K562 (cell line): ENCODE measurements around the gene UBN2. TPM values are rescaled to one million over a fixed set of nuclear protein-coding genes. Genes with fewer than 3 reads are reported as not detected.

Experiments
- BRD4 ChIP-seq: fragments of 200-600 bp; sonication (generic); IDR thresholded peaks from 2 replicates; pipeline ENCODE4 v1.6.1; 2017; ENCODE audit warnings: inconsistent platforms
- CEBPB ChIP-seq: fragments of 450-650 bp; IDR thresholded peaks from 2 replicates; pipeline ENCODE4 v1.6.1; 2016; ENCODE audit warnings: missing genetic modification characterization, missing compliant biosample characterization
- E2F6 ChIP-seq, 2 experiments: IDR thresholded peaks; 2 replicates each; pipeline ENCODE4 v1.6.1; 2011; ENCODE audit warnings: borderline replicate concordance in 1 of 2, control low read depth in 1 of 2, low read depth in 1 of 2, low read length in 1 of 2, mild to moderate bottlenecking in 1 of 2, mixed read lengths in 1 of 2, moderate library complexity in 1 of 2; ENCODE audit not compliant: insufficient read depth in 1 of 2, insufficient read length in 1 of 2, poor library complexity in 1 of 2, severe bottlenecking in 1 of 2; ENCODE audit errors: extremely low read depth in 1 of 2
- EGR1 ChIP-seq: fragments of 450-650 bp; conservative IDR thresholded peaks from 2 replicates; pipeline ENCODE4 v1.6.1; 2017; ENCODE audit warnings: mild to moderate bottlenecking
- HDAC6 ChIP-seq: IDR thresholded peaks from 2 replicates; pipeline ENCODE4 v1.6.1; 2012; ENCODE audit warnings: low read depth, mild to moderate bottlenecking, control low read depth, inconsistent platforms, low read length, moderate library complexity
- ID3 ChIP-seq, 2 experiments: fragments of 250-450 bp in 1 of 2; fragments of 450-650 bp in 1 of 2; sonication (Bioruptor Pico) in 1 of 2; IDR thresholded peaks; 2 replicates each; pipeline versions ENCODE4 v1.6.1 to v1.8.0; 2016 to 2021; ENCODE audit warnings: mild to moderate bottlenecking in 2 of 2, moderate library complexity in 2 of 2, missing compliant biosample characterization in 1 of 2, missing genetic modification characterization in 1 of 2
- NBN ChIP-seq: fragments of 450-650 bp; IDR thresholded peaks from 2 replicates; pipeline ENCODE4 v1.6.1; 2016; ENCODE audit warnings: low read depth, mild to moderate bottlenecking
- NFRKB ChIP-seq: fragments of 450-650 bp; IDR thresholded peaks from 2 replicates; pipeline ENCODE4 v1.6.1; 2016; ENCODE audit warnings: low read depth
- NKRF ChIP-seq: fragments of 450-650 bp; IDR thresholded peaks from 2 replicates; pipeline ENCODE4 v1.6.1; 2016; ENCODE audit warnings: borderline replicate concordance
- NONO ChIP-seq, 2 experiments: fragments of 200-400 bp in 1 of 2; fragments of 450-650 bp in 1 of 2; formaldehyde crosslinking in 1 of 2; IDR thresholded peaks; 2 replicates each; pipeline ENCODE4 v1.6.1; 2017; ENCODE audit warnings: low read depth in 2 of 2, mild to moderate bottlenecking in 2 of 2, moderate library complexity in 2 of 2, low read length in 1 of 2
- PHB2 ChIP-seq: fragments of 450-650 bp; IDR thresholded peaks from 2 replicates; pipeline ENCODE4 v1.6.1; 2017; ENCODE audit warnings: low read depth
- RBBP5 ChIP-seq: fragments of 200-600 bp; sonication (generic); IDR thresholded peaks from 2 replicates; pipeline ENCODE4 v1.6.1; 2012; ENCODE audit warnings: borderline replicate concordance, mild to moderate bottlenecking, low read length, control low read depth, inconsistent platforms; ENCODE audit not compliant: insufficient read depth, poor library complexity, severe bottlenecking
- RBFOX2 ChIP-seq: fragments of 200-400 bp; formaldehyde crosslinking; IDR thresholded peaks from 2 replicates; pipeline ENCODE4 v1.6.1; 2017; ENCODE audit warnings: low read depth, mild to moderate bottlenecking, low read length, moderate library complexity
- SIN3A ChIP-seq, 2 experiments: fragments of 150-350 bp in 1 of 2; IDR thresholded peaks; 2 replicates each; pipeline ENCODE4 v1.6.1; 2011 to 2016; ENCODE audit warnings: borderline replicate concordance in 2 of 2, low read depth in 2 of 2, low read length in 2 of 2, mild to moderate bottlenecking in 2 of 2, moderate library complexity in 2 of 2; ENCODE audit not compliant: control insufficient read depth in 1 of 2
- TCF7 ChIP-seq: sonication (generic); IDR thresholded peaks from 2 replicates; pipeline ENCODE4 v1.6.1; 2016; ENCODE audit warnings: antibody characterized with exemption, borderline replicate concordance
- ZNF12 ChIP-seq: sonication (generic); formaldehyde crosslinking; IDR thresholded peaks from 2 replicates; pipeline ENCODE4 v1.4.0; 2020; ENCODE audit warnings: mild to moderate bottlenecking, missing genetic modification reagents
- ZNF124 ChIP-seq: sonication (generic); formaldehyde crosslinking; IDR thresholded peaks from 2 replicates; pipeline ENCODE4 v1.8.1; 2022; ENCODE audit warnings: missing genetic modification reagents
- ZNF146 ChIP-seq: IDR thresholded peaks from one replicate; pipeline ENCODE4 v1.6.1; 2018; ENCODE audit warnings: missing compliant biosample characterization; ENCODE audit not compliant: unreplicated experiment
- ZNF224 ChIP-seq: sonication (generic); formaldehyde crosslinking; IDR thresholded peaks from 2 replicates; pipeline ENCODE4 v1.8.0; 2022; ENCODE audit warnings: mild to moderate bottlenecking, missing genetic modification reagents
- ZNF740 ChIP-seq, 3 experiments: fragments of 200-800 bp in 1 of 3; sonication (Bioruptor generic) in 1 of 3; sonication (generic) in 1 of 3; formaldehyde crosslinking in 1 of 3; IDR thresholded peaks; 2 replicates each; pipeline versions ENCODE4 v1.6.1 to v1.8.0; 2016 to 2022; ENCODE audit warnings: mild to moderate bottlenecking in 2 of 3, missing compliant biosample characterization in 2 of 3, missing genetic modification characterization in 2 of 3, missing genetic modification reagents in 1 of 3
- polyA plus RNA-seq, 8 experiments: library from polyadenylated mRNA; depleted of rRNA in 4 of 8; stranded (reverse) in 5 of 8; unstranded in 3 of 8; fragments of >200 nt; fragmentation: Nextera tagmentation in 2 of 8; fragmentation: Illumina TruSeq in 1 of 8; extraction: Ambion mirVana in 2 of 8; extraction: Trizol in 1 of 8; gene quantifications; 2 replicates each; pipeline versions ENCODE4 v1.2.1 to v1.2.3, GENCODE V29; 2011 to 2014; ENCODE audit warnings: inconsistent platforms in 1 of 8, missing spikeins in 1 of 8
- total RNA-seq, 7 experiments: library from RNA; depleted of rRNA in 6 of 7; stranded (reverse); fragments of >200 nt in 6 of 7; fragmentation: Illumina TruSeq in 2 of 7; extraction: Trizol in 2 of 7; gene quantifications; 2 replicates each; pipeline versions ENCODE4 v1.2.1 to v1.2.3, GENCODE V29; 2011 to 2021; ENCODE audit warnings: low replicate concordance in 1 of 7

UBN2 gene
- total and polyA plus RNA-seq, 9 of the 15 experiments (the other 6 are each of a cell fraction or from before 2014, with no cell fraction given), result 1.2 to 19.5 (median 9.9) TPM

GRCh38 chr7:139231513-139232376 lies 708 bp downstream of the UBN2 start (continued):
- no peak for TF ChIP-seq ZNF12 (CRISPR knock-in tag)
- no peak for TF ChIP-seq PHB2
- TF ChIP-seq ZNF146 (CRISPR knock-in tag), result no peak
- 0 out of 2 replicates have a peak, but pooled peaks have one; percentile 50 for TF ChIP-seq ZNF224 (CRISPR knock-in tag)
- TF ChIP-seq RBBP5, result peak; percentile 97
- TF ChIP-seq ZNF740 (CRISPR knock-in tag; IDR thresholded peaks at IDR 0.05), result no peak
- TF ChIP-seq ZNF740 (tag; IDR thresholded peaks at IDR 0.05), result peak in 1 of 2 experiments; percentile 55; a peak in 1 of 4 replicates
- TF ChIP-seq EGR1, result peak; percentile 32
- peak; percentile 28; the same call in 1 of the 2 replicates for TF ChIP-seq TCF7
- 0 out of 2 replicates have a peak, but pooled peaks have one; percentile 36 for TF ChIP-seq NBN
- peak; percentile 66; the same call in 1 of the 2 replicates for TF ChIP-seq NKRF
- 0 out of 4 replicates have a peak, but pooled peaks of 1 of the 2 experiments have one; percentile 57 for TF ChIP-seq NONO (IDR thresholded peaks at IDR 0.05; ENCODE audit: low read depth in 2 of 2, low read length in 1 of 2)
- TF ChIP-seq NFRKB, result 0 out of 2 replicates have a peak, but pooled peaks have one; percentile 48
- TF ChIP-seq CEBPB (tag), result peak; percentile 98; the same call in 1 of the 2 replicates
- peak; percentile 74; the same call in 1 of the 2 replicates for TF ChIP-seq RBFOX2
- TF ChIP-seq ZNF124 (CRISPR knock-in tag), result peak; percentile 23; the same call in 1 of the 2 replicates
- TF ChIP-seq HDAC6, result no peak
- 0 out of 2 replicates have a peak, but pooled peaks have one; percentile 46 for TF ChIP-seq BRD4
- peak in 1 of 2 experiments; percentile 18 for TF ChIP-seq E2F6 (IDR thresholded peaks at IDR 0.05; ENCODE audit: borderline replicate concordance in 1 of 2, extremely low read depth in 1 of 2, insufficient read depth in 1 of 2, insufficient read length in 1 of 2, low read depth in 1 of 2, low read length in 1 of 2, poor library complexity in 1 of 2, severe bottlenecking in 1 of 2)
- TF ChIP-seq ID3 (CRISPR knock-in tag; IDR thresholded peaks at IDR 0.05), result no peak
- 0 out of 2 replicates have a peak, but pooled peaks have one; percentile 40 for TF ChIP-seq ID3 (tag; IDR thresholded peaks at IDR 0.05)
- peak in 1 of 2 experiments; percentile 80; a peak in 2 of 4 replicates for TF ChIP-seq SIN3A (IDR thresholded peaks at IDR 0.05; ENCODE audit: borderline replicate concordance in 2 of 2, control insufficient read depth in 1 of 2, low read depth in 2 of 2, low read length in 2 of 2)
